NCI-H1930 (cell line): ENCODE measurements around the gene RBM19.

Source experiments
- DNase-seq, 2 experiments: peaks; one replicate each; lab custom pipeline; 2025; lab: John Stamatoyannopoulos, UW

Gene RBM19

GRCh38 chr12:113987261-113988063, 21.3 kb upstream of the RBM19 start:
- DNase-seq: no peak

GRCh38 chr12:113984464-113984863, 18.3 kb upstream of the RBM19 start:
- DNase-seq: no peak

GRCh38 chr12:113983777-113984448, 17.8 kb upstream of the RBM19 start:
- no peak for DNase-seq

- no peak for DNase-seq
These were observed 17.1 kb upstream of the RBM19 start for GRCh38 chr12:113983265-113983664.

- no peak for DNase-seq
These were observed 15.8 kb upstream of the RBM19 start for GRCh38 chr12:113981876-113982275.

- peak; percentile 12 to 46 for DNase-seq
These were observed 14.6 kb upstream of the RBM19 start for GRCh38 chr12:113980537-113981337.

GRCh38 chr12:113980054-113980453, 13.9 kb upstream of the RBM19 start:
- DNase-seq: no peak

- no peak for DNase-seq
These were observed 12.0 kb upstream of the RBM19 start for GRCh38 chr12:113978080-113978479.

- no peak for DNase-seq
These were observed 7.9 kb upstream of the RBM19 start for GRCh38 chr12:113974006-113974405.

GRCh38 chr12:113973109-113973904, 7.2 kb upstream of the RBM19 start:
- DNase-seq: no peak

- no peak for DNase-seq
These were observed 5.3 kb upstream of the RBM19 start for GRCh38 chr12:113971392-113971791.

- DNase-seq: no peak
These were observed 4.1 kb upstream of the RBM19 start for GRCh38 chr12:113970211-113970610.

GRCh38 chr12:113967368-113967767, 1.2 kb upstream of the RBM19 start:
- no peak for DNase-seq

- DNase-seq: no peak
These were observed 3.4 kb downstream of the RBM19 start for GRCh38 chr12:113962733-113963132.

GRCh38 chr12:113961921-113962710, 4.0 kb downstream of the RBM19 start:
- no peak for DNase-seq

GRCh38 chr12:113960030-113960429, 6.1 kb downstream of the RBM19 start:
- DNase-seq: no peak

- no peak for DNase-seq
These were observed 7.0 kb downstream of the RBM19 start for GRCh38 chr12:113959096-113959495.

GRCh38 chr12:113958108-113958507, 8.0 kb downstream of the RBM19 start:
- no peak for DNase-seq

- DNase-seq: no peak
These were observed 8.5 kb downstream of the RBM19 start for GRCh38 chr12:113957627-113958026.

- no peak for DNase-seq
These were observed 10.8 kb downstream of the RBM19 start for GRCh38 chr12:113955109-113955970.
